Measurements from ENCODE around the gene FAM184A.

Gene FAM184A

DNA sequence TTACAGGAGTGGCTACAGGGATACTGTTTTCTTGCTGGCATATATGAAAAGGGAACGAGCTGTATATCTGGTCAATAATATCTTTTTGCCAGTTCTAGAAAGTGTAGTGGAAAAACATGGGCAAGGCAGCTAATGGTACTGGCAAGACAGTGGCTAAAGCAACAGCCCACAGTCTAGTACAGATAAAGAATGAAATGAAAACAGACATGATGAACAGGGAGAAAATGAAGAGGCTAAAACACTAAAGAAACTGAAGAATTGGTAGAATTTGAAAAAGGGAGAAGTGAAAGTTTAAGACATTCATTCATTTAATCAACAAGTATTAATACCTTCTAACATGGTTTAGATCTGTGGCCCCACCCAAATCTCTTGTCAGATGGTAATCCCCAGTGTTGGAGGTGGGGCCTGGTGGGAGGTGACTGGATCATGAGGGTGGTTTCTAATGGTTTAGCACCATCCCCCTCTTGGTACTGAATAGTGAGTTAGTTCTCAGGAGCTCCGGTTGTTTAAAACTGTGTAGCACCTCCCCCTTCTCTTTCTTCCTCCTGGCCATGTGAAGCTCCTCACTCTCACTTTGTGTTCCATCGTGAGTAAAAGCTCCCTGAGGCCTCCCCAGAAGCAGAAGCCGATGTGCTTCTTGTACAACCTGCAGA, 18.1 kb downstream of the FAM184A start:
- Histone ChIP-seq H2BK12ac (ENCODE audit: low read length) (no peak overlapping the region), H2AFZ (ENCODE audit: low read length) (no peak overlapping the region), H3K23ac (ENCODE audit: low read depth, low read length, poor library complexity) (no peak overlapping the region), H3K14ac (ENCODE audit: low read length) (no peak overlapping the region), H3K9me3 (replicated peaks in 1 of 2; ENCODE audit: control insufficient read depth in 2 of 2, insufficient read depth in 1 of 2, low read depth in 1 of 2, low read length in 2 of 2) (peaks cover 0 to 5% of the 10 kb centered on the region in 2 donors), H3K18ac (ENCODE audit: low read length) (no peak overlapping the region), H3K4me2 (ENCODE audit: insufficient read depth, low read length, poor library complexity, severe bottlenecking) (no peak overlapping the region), H3K4me3 (ENCODE audit: low read length in 2 of 2) (no peak overlapping the region), H2BK120ac (ENCODE audit: low read depth, low read length) (no peak overlapping the region), H4K8ac (ENCODE audit: low read depth, low read length) (no peak overlapping the region), H2BK5ac (ENCODE audit: low read length) (no peak overlapping the region), H3K36me3 (replicated peaks in 1 of 2; ENCODE audit: control insufficient read depth in 2 of 2, insufficient read depth in 2 of 2, low read length in 2 of 2) (no peaks in the 10 kb centered on the region), H2AK5ac (ENCODE audit: low read depth, low read length) (no peak overlapping the region), H4K91ac (ENCODE audit: low read depth, low read length, poor library complexity) (no peak overlapping the region), H3K79me1 (ENCODE audit: low read depth, low read length) (no peaks in the 10 kb centered on the region), H3K27me3 (ENCODE audit: control insufficient read depth in 3 of 3, insufficient read depth in 3 of 3, low read depth in 1 of 3, low read length in 3 of 3) (no peaks in the 10 kb centered on the region), H3K27ac (replicated peaks; ENCODE audit: low read length) (no peak overlapping the region), H2BK15ac (ENCODE audit: low read length) (no peak overlapping the region), H3K4me1 (ENCODE audit: control insufficient read depth in 2 of 2, insufficient read depth in 1 of 2, low read depth in 1 of 2, low read length in 2 of 2) (no peaks in the 10 kb centered on the region), H3K4ac (ENCODE audit: low read length) (no peak overlapping the region), H3K9ac (ENCODE audit: low read depth, low read length, poor library complexity) (no peak overlapping the region)
- WGBS, 2 donors (ENCODE audit: extremely low coverage in 2 of 2, insufficient read length in 2 of 2, insufficient replicate concordance in 1 of 2) = no CpG with 5 or more reads among the region's 4 CpGs
- DNase-seq (ENCODE audit: low spot score) = no peak

DNA sequence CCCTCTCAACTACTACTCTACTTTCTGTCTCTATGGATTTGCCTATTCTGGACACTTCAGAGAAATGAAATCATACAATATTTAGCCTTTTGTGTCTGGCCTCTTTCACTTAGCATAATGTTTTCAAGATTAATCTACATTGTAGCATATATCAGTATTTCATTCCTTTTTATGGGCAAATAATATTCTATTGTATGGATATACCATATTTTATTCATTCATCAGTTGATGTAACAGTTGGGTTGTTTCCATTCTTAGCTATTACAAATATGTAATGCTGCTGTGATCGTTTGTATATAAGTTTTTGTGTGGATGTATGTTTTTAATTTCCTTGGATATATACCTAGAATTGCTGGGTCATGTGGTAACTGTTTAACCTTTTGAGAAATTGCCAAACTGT, 23.4 kb downstream of the FAM184A start:
- Histone ChIP-seq H2AFZ (ENCODE audit: low read length) (no peak overlapping the region), H2BK5ac (ENCODE audit: low read length) (no peak overlapping the region), H3K14ac (ENCODE audit: low read length) (no peak overlapping the region), H4K91ac (ENCODE audit: low read depth, low read length, poor library complexity) (no peak overlapping the region), H2AK5ac (ENCODE audit: low read depth, low read length) (no peak overlapping the region), H3K4me2 (ENCODE audit: insufficient read depth, low read length, poor library complexity, severe bottlenecking) (no peak overlapping the region), H3K9ac (ENCODE audit: low read depth, low read length, poor library complexity) (no peak overlapping the region), H3K27me3 (ENCODE audit: control insufficient read depth in 3 of 3, insufficient read depth in 3 of 3, low read depth in 1 of 3, low read length in 3 of 3) (no peaks in the 10 kb centered on the region), H3K4ac (ENCODE audit: low read length) (no peak overlapping the region), H3K4me1 (ENCODE audit: control insufficient read depth in 2 of 2, insufficient read depth in 1 of 2, low read depth in 1 of 2, low read length in 2 of 2) (no peaks in the 10 kb centered on the region), H2BK120ac (ENCODE audit: low read depth, low read length) (no peak overlapping the region), H3K36me3 (replicated peaks in 1 of 2; ENCODE audit: control insufficient read depth in 2 of 2, insufficient read depth in 2 of 2, low read length in 2 of 2) (no peaks in the 10 kb centered on the region), H2BK12ac (ENCODE audit: low read length) (no peak overlapping the region), H3K23ac (ENCODE audit: low read depth, low read length, poor library complexity) (no peak overlapping the region), H4K8ac (ENCODE audit: low read depth, low read length) (no peak overlapping the region), H3K27ac (replicated peaks; ENCODE audit: low read length) (no peak overlapping the region), H3K18ac (ENCODE audit: low read length) (no peak overlapping the region), H3K9me3 (replicated peaks in 1 of 2; ENCODE audit: control insufficient read depth in 2 of 2, insufficient read depth in 1 of 2, low read depth in 1 of 2, low read length in 2 of 2) (peaks cover 0 to 14% of the 10 kb centered on the region in 2 donors), H3K4me3 (ENCODE audit: low read length in 2 of 2) (no peak overlapping the region), H2BK15ac (ENCODE audit: low read length) (no peak overlapping the region), H3K79me1 (ENCODE audit: low read depth, low read length) (no peaks in the 10 kb centered on the region)
- no CpG with 5 or more reads among the region's 1 CpG for WGBS, 2 donors (ENCODE audit: extremely low coverage in 2 of 2, insufficient read length in 2 of 2, insufficient replicate concordance in 1 of 2)
- no peak for DNase-seq (ENCODE audit: low spot score)

DNA sequence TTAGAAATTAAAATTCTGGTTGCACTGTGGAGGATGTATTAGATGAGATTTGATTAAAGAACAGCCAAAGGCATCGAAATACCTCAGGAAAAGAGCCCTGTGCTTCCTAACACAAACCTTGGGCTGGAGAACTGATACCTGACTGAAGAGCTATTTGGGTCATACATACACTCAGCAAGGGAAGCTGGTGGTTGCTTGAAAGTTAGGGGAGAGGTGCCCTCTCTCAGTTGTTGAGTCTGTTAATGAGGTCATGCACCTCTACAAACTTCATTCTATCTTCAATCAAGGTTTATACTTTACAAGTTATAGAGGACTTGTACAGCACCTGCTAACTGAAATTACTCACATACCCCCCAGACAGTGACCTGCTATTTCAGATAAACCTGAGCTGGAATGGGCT, 25.5 kb downstream of the FAM184A start:
- no peak overlapping the region for H2BK5ac ChIP-seq (ENCODE audit: low read length)
- H4K8ac ChIP-seq (ENCODE audit: low read depth, low read length) = no peak overlapping the region
- no peak overlapping the region for H3K4me3 ChIP-seq (ENCODE audit: low read length in 2 of 2)
- no peak overlapping the region for H3K27ac ChIP-seq (replicated peaks; ENCODE audit: low read length)
- no peak overlapping the region for H3K14ac ChIP-seq (ENCODE audit: low read length)
- H2BK15ac ChIP-seq (ENCODE audit: low read length) = no peak overlapping the region
- no peak overlapping the region for H3K4ac ChIP-seq (ENCODE audit: low read length)
- H3K4me2 ChIP-seq (ENCODE audit: insufficient read depth, low read length, poor library complexity, severe bottlenecking) = no peak overlapping the region
- H3K18ac ChIP-seq (ENCODE audit: low read length) = no peak overlapping the region
- peaks cover 0 to 10% of the 10 kb centered on the region in 2 donors for H3K9me3 ChIP-seq (replicated peaks in 1 of 2; ENCODE audit: control insufficient read depth in 2 of 2, insufficient read depth in 1 of 2, low read depth in 1 of 2, low read length in 2 of 2)
- H2AK5ac ChIP-seq (ENCODE audit: low read depth, low read length) = no peak overlapping the region
- no peak overlapping the region for H2BK120ac ChIP-seq (ENCODE audit: low read depth, low read length)
- DNase-seq (ENCODE audit: low spot score) = no peak
- no peaks in the 10 kb centered on the region for H3K27me3 ChIP-seq (ENCODE audit: control insufficient read depth in 3 of 3, insufficient read depth in 3 of 3, low read depth in 1 of 3, low read length in 3 of 3)
- no peak overlapping the region for H3K9ac ChIP-seq (ENCODE audit: low read depth, low read length, poor library complexity)
- no peaks in the 10 kb centered on the region for H3K36me3 ChIP-seq (replicated peaks in 1 of 2; ENCODE audit: control insufficient read depth in 2 of 2, insufficient read depth in 2 of 2, low read length in 2 of 2)
- no peak overlapping the region for H3K23ac ChIP-seq (ENCODE audit: low read depth, low read length, poor library complexity)
- no peaks in the 10 kb centered on the region for H3K4me1 ChIP-seq (ENCODE audit: control insufficient read depth in 2 of 2, insufficient read depth in 1 of 2, low read depth in 1 of 2, low read length in 2 of 2)
- no peak overlapping the region for H2AFZ ChIP-seq (ENCODE audit: low read length)
- no CpG with 5 or more reads among the region's 1 CpG for WGBS, 2 donors (ENCODE audit: extremely low coverage in 2 of 2, insufficient read length in 2 of 2, insufficient replicate concordance in 1 of 2)
- no peak overlapping the region for H4K91ac ChIP-seq (ENCODE audit: low read depth, low read length, poor library complexity)
- no peak overlapping the region for H2BK12ac ChIP-seq (ENCODE audit: low read length)
- H3K79me1 ChIP-seq (ENCODE audit: low read depth, low read length) = no peaks in the 10 kb centered on the region

DNA sequence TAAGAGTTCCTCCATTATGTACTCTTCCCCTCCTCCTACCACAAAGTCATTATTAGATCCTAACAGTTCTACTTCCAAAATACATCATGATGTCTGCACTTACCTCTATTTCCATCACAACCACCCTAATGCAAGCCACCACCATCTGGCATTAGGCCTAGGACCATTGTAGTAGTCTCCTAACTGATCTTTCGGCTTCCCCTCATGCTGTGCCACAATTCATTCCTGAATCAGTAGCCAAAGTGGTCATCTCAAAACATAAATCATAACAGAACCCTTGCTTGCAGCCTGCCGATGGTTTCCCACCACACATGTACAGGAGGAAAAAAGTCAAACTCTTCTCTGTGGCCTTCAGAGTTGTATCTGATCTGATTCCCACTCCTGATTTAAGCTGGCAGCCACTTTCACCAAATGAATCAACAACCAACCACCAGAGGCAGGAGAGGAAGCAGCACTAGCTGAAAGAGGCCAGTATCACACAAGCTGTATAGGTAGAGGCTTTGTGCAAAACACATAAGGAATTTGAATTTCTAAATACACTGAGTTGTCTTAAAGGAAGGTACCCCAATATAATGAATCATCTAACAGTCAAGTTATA, 26.1 kb downstream of the FAM184A start:
- no peak overlapping the region for H3K9ac ChIP-seq (ENCODE audit: low read depth, low read length, poor library complexity)
- H2AK5ac ChIP-seq (ENCODE audit: low read depth, low read length) = no peak overlapping the region
- no peak overlapping the region for H3K4me2 ChIP-seq (ENCODE audit: insufficient read depth, low read length, poor library complexity, severe bottlenecking)
- no peak overlapping the region for H4K91ac ChIP-seq (ENCODE audit: low read depth, low read length, poor library complexity)
- DNase-seq (ENCODE audit: low spot score) = no peak
- WGBS, 2 donors (ENCODE audit: extremely low coverage in 2 of 2, insufficient read length in 2 of 2, insufficient replicate concordance in 1 of 2) = no CpG with 5 or more reads among the region's 2 CpGs
- H3K27me3 ChIP-seq (ENCODE audit: control insufficient read depth in 3 of 3, insufficient read depth in 3 of 3, low read depth in 1 of 3, low read length in 3 of 3) = no peaks in the 10 kb centered on the region
- no peak overlapping the region for H3K27ac ChIP-seq (replicated peaks; ENCODE audit: low read length)
- no peak overlapping the region for H3K18ac ChIP-seq (ENCODE audit: low read length)
- no peaks in the 10 kb centered on the region for H3K4me1 ChIP-seq (ENCODE audit: control insufficient read depth in 2 of 2, insufficient read depth in 1 of 2, low read depth in 1 of 2, low read length in 2 of 2)
- no peak overlapping the region for H2BK12ac ChIP-seq (ENCODE audit: low read length)
- peaks cover 0 to 10% of the 10 kb centered on the region in 2 donors for H3K9me3 ChIP-seq (replicated peaks in 1 of 2; ENCODE audit: control insufficient read depth in 2 of 2, insufficient read depth in 1 of 2, low read depth in 1 of 2, low read length in 2 of 2)
- H3K23ac ChIP-seq (ENCODE audit: low read depth, low read length, poor library complexity) = no peak overlapping the region
- no peak overlapping the region for H3K4ac ChIP-seq (ENCODE audit: low read length)
- no peak overlapping the region for H2AFZ ChIP-seq (ENCODE audit: low read length)
- no peak overlapping the region for H3K4me3 ChIP-seq (ENCODE audit: low read length in 2 of 2)
- H3K14ac ChIP-seq (ENCODE audit: low read length) = no peak overlapping the region
- no peak overlapping the region for H2BK120ac ChIP-seq (ENCODE audit: low read depth, low read length)
- H3K79me1 ChIP-seq (ENCODE audit: low read depth, low read length) = no peaks in the 10 kb centered on the region
- no peaks in the 10 kb centered on the region for H3K36me3 ChIP-seq (replicated peaks in 1 of 2; ENCODE audit: control insufficient read depth in 2 of 2, insufficient read depth in 2 of 2, low read length in 2 of 2)
- H4K8ac ChIP-seq (ENCODE audit: low read depth, low read length) = no peak overlapping the region
- no peak overlapping the region for H2BK15ac ChIP-seq (ENCODE audit: low read length)
- H2BK5ac ChIP-seq (ENCODE audit: low read length) = no peak overlapping the region

All from neuronal stem cell (in vitro differentiated cells).